AG09319 (cell line): ENCODE results near the gene ARHGEF25.
"Not testable (repeated sequence)": the region's sequence is repeated elsewhere in the genome, so short reads cannot be mapped to it uniquely, and the experiment has no call there.

Source experiments
- DNase-seq: peaks from one replicate; pipeline ENCODE4 v3.0.0-alpha.2; 2010; ENCODE audit warnings: low read depth; ENCODE audit errors: extremely low read depth
- TF ChIP-seq, protein P1 (sequence below): IDR thresholded peaks from 2 replicates; pipeline ENCODE4 v1.5.1; 2011; ENCODE audit warnings: low read depth, mild to moderate bottlenecking, inconsistent platforms, low read length, moderate library complexity

Gene ARHGEF25

GRCh38 chr12:57616383-57617101 lies 5.3 kb downstream of the ARHGEF25 start:
- no peak for DNase-seq
- TF ChIP-seq, protein P1, sequence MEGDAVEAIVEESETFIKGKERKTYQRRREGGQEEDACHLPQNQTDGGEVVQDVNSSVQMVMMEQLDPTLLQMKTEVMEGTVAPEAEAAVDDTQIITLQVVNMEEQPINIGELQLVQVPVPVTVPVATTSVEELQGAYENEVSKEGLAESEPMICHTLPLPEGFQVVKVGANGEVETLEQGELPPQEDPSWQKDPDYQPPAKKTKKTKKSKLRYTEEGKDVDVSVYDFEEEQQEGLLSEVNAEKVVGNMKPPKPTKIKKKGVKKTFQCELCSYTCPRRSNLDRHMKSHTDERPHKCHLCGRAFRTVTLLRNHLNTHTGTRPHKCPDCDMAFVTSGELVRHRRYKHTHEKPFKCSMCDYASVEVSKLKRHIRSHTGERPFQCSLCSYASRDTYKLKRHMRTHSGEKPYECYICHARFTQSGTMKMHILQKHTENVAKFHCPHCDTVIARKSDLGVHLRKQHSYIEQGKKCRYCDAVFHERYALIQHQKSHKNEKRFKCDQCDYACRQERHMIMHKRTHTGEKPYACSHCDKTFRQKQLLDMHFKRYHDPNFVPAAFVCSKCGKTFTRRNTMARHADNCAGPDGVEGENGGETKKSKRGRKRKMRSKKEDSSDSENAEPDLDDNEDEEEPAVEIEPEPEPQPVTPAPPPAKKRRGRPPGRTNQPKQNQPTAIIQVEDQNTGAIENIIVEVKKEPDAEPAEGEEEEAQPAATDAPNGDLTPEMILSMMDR, result no peak

DNA sequence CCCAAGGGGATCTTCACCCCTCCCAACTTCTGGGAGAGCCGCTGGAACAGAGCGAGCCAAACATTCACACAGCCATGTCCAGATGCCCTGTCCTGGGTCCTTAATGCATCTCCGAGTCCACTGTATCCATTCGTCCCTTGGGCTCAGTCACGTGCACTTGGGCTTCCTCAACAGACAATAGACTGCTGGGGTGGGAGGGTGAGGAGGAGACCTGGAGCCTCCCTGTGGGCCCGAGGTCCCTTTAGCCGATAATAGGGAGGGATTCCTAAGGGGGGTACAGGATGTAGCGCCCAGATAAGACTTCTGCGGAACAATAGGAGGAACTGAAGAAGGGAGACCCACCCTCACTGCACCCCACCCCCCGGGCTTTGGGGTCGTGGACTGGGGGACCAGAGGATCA lies 6.7 kb downstream of the ARHGEF25 start:
- DNase-seq, result no peak
- TF ChIP-seq, protein P1, result no peak

DNA sequence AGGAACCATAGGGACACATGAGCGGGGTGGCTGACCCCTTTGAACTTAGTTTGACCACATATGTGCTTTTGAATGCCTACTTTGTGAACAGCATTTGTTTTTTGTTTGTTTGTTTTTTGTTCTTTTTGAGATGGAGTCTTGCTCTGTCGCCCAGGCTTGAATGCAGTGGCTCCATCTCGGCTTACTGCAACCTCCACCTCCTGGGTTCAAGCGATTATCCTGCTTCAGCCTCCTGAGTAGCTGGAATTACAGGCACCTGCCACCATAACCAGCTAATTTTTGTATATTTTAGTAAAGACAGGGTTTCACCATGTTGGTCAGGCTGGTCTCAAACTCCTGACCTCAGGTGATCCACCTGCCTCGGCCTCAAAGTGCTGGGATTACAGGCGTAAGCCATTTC lies 7.2 kb downstream of the ARHGEF25 start:
- not testable (repeated sequence) for DNase-seq

DNA sequence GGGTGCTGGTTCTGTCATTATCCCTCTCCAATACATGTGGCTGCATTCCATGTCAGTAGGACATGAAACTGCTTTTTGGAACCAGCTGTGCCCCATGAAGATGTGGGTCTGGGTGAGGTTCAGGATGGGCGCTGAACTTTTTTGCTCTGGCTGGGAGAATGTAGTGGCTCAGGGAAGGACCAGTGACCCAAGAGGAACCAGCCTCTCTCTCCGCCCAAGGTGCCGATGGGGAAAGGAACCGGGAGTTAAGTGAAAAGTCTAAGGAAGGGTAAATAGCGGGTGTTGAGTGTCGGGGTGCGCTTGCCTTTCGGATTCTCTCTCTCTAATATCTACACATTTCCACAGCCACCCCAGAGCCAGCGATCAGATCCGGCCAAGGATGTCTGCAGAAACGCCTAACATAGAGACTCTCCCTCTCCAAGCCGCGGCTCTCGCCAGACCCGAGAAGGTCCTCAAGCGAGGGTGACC lies 7.8 kb downstream of the ARHGEF25 start:
- no peak for DNase-seq
- TF ChIP-seq, protein P1, result no peak

GRCh38 chr12:57619434-57620244 lies 8.4 kb downstream of the ARHGEF25 start:
- no peak for DNase-seq
- TF ChIP-seq, protein P1, result no peak

DNA sequence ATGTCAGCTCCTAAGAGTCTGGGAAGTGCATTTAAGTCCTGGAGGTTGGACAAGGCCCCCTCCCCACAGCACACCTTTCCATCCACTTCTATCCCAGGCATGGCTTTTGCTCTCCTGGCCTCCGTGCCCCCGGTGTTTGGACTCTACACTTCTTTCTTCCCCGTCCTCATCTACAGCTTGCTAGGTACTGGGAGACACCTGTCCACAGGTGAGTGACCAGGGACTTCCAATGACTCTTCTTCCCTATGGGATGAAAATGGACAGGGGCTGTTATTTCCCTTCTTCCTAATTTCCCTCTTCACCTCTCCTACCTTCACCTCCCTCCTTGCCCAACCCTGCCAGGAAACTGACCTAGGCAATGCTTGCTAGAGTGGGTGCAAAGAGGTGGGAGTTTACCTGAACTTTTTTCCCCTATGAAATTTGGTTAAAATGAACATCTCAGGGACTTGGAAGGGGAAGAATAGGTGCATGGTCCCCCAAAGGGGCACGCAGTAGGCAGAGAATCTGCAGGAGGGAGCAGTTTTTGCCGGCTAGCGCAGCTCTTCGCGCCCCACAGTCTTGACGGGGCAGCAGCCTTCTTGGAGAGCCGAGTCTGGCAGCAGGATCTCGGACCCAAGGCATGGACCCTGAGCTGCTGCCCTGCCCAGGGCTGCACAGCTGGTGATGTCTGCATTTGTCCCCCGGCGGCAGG lies 9.2 kb downstream of the ARHGEF25 start:
- TF ChIP-seq, protein P1, result no peak
- DNase-seq, result no peak

DNA sequence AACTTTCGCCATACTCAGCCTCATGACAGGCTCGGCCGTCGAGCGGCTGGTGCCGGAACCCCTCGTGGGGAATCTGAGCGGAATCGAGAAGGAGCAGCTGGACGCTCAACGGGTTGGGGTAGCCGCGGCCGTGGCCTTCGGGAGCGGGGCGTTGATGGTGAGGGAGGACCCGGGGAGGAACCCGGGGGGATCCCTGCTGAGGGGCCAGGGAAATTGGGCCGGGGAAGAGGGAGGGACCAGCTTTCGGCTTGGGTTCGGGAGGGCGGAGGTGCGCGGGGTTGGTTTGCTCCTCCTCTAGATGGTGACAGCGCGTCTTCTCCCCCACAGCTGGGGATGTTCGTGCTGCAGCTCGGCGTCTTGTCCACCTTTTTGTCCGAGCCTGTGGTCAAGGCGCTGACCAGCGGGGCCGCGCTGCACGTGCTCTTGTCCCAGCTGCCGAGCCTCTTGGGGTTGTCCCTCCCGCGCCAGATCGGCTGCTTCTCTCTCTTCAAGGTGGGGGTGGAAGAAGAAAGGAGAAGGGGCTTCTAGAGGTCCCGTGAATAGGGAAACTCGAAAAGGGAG lies 9.8 kb downstream of the ARHGEF25 start:
- TF ChIP-seq, protein P1, result no peak
- DNase-seq, result no peak
